Measurements from ENCODE around the gene SH2D3A.

DNA sequence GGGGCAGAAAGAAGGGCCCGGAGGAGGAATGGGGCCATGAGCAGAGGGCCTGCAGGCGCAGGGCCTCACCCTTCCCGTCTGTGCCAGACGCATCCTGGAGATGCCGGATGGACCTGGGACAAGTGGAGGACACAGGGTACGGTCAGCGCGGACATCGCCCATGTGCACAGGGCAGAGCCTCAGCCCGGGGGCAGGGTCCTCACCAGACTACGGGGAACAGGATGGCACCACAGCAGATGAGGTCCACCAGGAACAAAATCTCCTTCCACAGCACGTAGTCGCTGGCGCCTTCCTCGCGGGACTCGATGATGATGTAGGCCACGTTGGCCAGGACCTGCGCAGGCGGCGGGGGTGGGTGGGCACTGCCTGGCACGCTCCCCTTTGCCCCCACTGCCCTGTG is 35.4 kb downstream of the SH2D3A start:
- no peak for TF ChIP-seq TP53 (CRISPR knock-in tag; IDR thresholded peaks at IDR 0.05)
- TF ChIP-seq, protein P1, sequence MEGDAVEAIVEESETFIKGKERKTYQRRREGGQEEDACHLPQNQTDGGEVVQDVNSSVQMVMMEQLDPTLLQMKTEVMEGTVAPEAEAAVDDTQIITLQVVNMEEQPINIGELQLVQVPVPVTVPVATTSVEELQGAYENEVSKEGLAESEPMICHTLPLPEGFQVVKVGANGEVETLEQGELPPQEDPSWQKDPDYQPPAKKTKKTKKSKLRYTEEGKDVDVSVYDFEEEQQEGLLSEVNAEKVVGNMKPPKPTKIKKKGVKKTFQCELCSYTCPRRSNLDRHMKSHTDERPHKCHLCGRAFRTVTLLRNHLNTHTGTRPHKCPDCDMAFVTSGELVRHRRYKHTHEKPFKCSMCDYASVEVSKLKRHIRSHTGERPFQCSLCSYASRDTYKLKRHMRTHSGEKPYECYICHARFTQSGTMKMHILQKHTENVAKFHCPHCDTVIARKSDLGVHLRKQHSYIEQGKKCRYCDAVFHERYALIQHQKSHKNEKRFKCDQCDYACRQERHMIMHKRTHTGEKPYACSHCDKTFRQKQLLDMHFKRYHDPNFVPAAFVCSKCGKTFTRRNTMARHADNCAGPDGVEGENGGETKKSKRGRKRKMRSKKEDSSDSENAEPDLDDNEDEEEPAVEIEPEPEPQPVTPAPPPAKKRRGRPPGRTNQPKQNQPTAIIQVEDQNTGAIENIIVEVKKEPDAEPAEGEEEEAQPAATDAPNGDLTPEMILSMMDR (IDR thresholded peaks at IDR 0.05), result no peak
- no peak for TF ChIP-seq JUN (CRISPR knock-in tag; IDR thresholded peaks at IDR 0.05)
- TF ChIP-seq ETV6 (CRISPR knock-in tag; IDR thresholded peaks at IDR 0.05), result no peak
- TF ChIP-seq, protein P2, sequence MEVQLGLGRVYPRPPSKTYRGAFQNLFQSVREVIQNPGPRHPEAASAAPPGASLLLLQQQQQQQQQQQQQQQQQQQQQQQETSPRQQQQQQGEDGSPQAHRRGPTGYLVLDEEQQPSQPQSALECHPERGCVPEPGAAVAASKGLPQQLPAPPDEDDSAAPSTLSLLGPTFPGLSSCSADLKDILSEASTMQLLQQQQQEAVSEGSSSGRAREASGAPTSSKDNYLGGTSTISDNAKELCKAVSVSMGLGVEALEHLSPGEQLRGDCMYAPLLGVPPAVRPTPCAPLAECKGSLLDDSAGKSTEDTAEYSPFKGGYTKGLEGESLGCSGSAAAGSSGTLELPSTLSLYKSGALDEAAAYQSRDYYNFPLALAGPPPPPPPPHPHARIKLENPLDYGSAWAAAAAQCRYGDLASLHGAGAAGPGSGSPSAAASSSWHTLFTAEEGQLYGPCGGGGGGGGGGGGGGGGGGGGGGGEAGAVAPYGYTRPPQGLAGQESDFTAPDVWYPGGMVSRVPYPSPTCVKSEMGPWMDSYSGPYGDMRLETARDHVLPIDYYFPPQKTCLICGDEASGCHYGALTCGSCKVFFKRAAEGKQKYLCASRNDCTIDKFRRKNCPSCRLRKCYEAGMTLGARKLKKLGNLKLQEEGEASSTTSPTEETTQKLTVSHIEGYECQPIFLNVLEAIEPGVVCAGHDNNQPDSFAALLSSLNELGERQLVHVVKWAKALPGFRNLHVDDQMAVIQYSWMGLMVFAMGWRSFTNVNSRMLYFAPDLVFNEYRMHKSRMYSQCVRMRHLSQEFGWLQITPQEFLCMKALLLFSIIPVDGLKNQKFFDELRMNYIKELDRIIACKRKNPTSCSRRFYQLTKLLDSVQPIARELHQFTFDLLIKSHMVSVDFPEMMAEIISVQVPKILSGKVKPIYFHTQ (CRISPR knock-in tag; IDR thresholded peaks at IDR 0.05), result no peak
- no peak for TF ChIP-seq RORB (CRISPR knock-in tag; IDR thresholded peaks at IDR 0.05)
- TF ChIP-seq ZNF138 (CRISPR knock-in tag; conservative IDR thresholded peaks at IDR 0.05), result no peak
- TF ChIP-seq, protein P3, sequence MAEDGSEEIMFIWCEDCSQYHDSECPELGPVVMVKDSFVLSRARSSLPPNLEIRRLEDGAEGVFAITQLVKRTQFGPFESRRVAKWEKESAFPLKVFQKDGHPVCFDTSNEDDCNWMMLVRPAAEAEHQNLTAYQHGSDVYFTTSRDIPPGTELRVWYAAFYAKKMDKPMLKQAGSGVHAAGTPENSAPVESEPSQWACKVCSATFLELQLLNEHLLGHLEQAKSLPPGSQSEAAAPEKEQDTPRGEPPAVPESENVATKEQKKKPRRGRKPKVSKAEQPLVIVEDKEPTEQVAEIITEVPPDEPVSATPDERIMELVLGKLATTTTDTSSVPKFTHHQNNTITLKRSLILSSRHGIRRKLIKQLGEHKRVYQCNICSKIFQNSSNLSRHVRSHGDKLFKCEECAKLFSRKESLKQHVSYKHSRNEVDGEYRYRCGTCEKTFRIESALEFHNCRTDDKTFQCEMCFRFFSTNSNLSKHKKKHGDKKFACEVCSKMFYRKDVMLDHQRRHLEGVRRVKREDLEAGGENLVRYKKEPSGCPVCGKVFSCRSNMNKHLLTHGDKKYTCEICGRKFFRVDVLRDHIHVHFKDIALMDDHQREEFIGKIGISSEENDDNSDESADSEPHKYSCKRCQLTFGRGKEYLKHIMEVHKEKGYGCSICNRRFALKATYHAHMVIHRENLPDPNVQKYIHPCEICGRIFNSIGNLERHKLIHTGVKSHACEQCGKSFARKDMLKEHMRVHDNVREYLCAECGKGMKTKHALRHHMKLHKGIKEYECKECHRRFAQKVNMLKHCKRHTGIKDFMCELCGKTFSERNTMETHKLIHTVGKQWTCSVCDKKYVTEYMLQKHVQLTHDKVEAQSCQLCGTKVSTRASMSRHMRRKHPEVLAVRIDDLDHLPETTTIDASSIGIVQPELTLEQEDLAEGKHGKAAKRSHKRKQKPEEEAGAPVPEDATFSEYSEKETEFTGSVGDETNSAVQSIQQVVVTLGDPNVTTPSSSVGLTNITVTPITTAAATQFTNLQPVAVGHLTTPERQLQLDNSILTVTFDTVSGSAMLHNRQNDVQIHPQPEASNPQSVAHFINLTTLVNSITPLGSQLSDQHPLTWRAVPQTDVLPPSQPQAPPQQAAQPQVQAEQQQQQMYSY (CRISPR knock-in tag; IDR thresholded peaks at IDR 0.05), result no peak
- no peak for TF ChIP-seq TEAD4 (CRISPR knock-in tag; IDR thresholded peaks at IDR 0.05)
- TF ChIP-seq, protein P4, sequence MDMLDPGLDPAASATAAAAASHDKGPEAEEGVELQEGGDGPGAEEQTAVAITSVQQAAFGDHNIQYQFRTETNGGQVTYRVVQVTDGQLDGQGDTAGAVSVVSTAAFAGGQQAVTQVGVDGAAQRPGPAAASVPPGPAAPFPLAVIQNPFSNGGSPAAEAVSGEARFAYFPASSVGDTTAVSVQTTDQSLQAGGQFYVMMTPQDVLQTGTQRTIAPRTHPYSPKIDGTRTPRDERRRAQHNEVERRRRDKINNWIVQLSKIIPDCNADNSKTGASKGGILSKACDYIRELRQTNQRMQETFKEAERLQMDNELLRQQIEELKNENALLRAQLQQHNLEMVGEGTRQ (CRISPR knock-in tag; IDR thresholded peaks at IDR 0.05), result no peak
- no peak for TF ChIP-seq NR2C2 (CRISPR knock-in tag; IDR thresholded peaks at IDR 0.05)
- no peak for TF ChIP-seq ZNF423 (CRISPR knock-in tag; IDR thresholded peaks at IDR 0.05)
